Endodermal cell (in vitro differentiated cells): ENCODE data around the gene ARHGEF10L. TPM values are rescaled to one million over a fixed set of nuclear protein-coding genes. Genes with fewer than 3 reads are reported as not detected.

Experiments
- DNase-seq: peaks from one replicate; pipeline ENCODE4 v3.0.0-alpha.2; 2017
- H3K27ac ChIP-seq: 2 replicates; pipeline ENCODE4 v1.5.1; 2013; ENCODE audit warnings: mild to moderate bottlenecking, low read depth, low read length, moderate library complexity
- H3K27me3 ChIP-seq: 2 replicates; pipeline ENCODE4 v1.6.1; 2013; ENCODE audit warnings: mild to moderate bottlenecking, low read length, moderate library complexity; ENCODE audit not compliant: insufficient read depth, control insufficient read depth, poor library complexity, severe bottlenecking
- H3K36me3 ChIP-seq: 2 replicates; pipeline ENCODE4 v1.7.0; 2013; ENCODE audit warnings: mild to moderate bottlenecking, low read length, moderate library complexity; ENCODE audit not compliant: control insufficient read depth, insufficient read depth
- H3K4me1 ChIP-seq: one replicate; pipeline ENCODE4 v1.7.0; 2013; ENCODE audit warnings: low read length; ENCODE audit not compliant: control insufficient read depth, insufficient read depth
- H3K4me3 ChIP-seq: 2 replicates; pipeline ENCODE4 v1.5.1; 2013; ENCODE audit warnings: mild to moderate bottlenecking, low read length, moderate library complexity
- H3K9ac ChIP-seq: 2 replicates; pipeline ENCODE4 v1.6.1; 2013; ENCODE audit warnings: mild to moderate bottlenecking, low read length, moderate library complexity; ENCODE audit not compliant: poor library complexity, severe bottlenecking; ENCODE audit errors: extremely low read depth
- H3K9me3 ChIP-seq: 2 replicates; pipeline ENCODE4 v1.6.1; 2013; ENCODE audit warnings: mild to moderate bottlenecking, low read length, moderate library complexity; ENCODE audit not compliant: control insufficient read depth
- H3K27ac Mint-ChIP-seq: 2 replicates; pipeline ENCODE4 v1.8.0; 2020; ENCODE audit warnings: mixed read lengths
- H3K27me3 Mint-ChIP-seq: 2 replicates; pipeline ENCODE4 v1.8.0; 2021; ENCODE audit warnings: mild to moderate bottlenecking, mixed read lengths; ENCODE audit not compliant: insufficient read depth
- H3K36me3 Mint-ChIP-seq: 2 replicates; pipeline ENCODE4 v1.8.0; 2020; ENCODE audit warnings: low read depth, mixed read lengths
- H3K4me1 Mint-ChIP-seq: 2 replicates; pipeline ENCODE4 v1.8.0; 2020; ENCODE audit warnings: mixed read lengths
- H3K4me3 Mint-ChIP-seq: 2 replicates; pipeline ENCODE4 v1.8.0; 2020; ENCODE audit warnings: mild to moderate bottlenecking, moderate library complexity, mixed read lengths
- H3K9me3 Mint-ChIP-seq: 2 replicates; pipeline ENCODE4 v1.8.0; 2020; ENCODE audit warnings: mild to moderate bottlenecking, mixed read lengths
- WGBS, 2 experiments: methylation state at CpG; one replicate each; pipeline versions ENCODE4 v1.1.5 to v1.1.7; 2013; ENCODE audit warnings: missing lambda C conversion rate in 2 of 2, mixed read lengths in 1 of 2; ENCODE audit not compliant: insufficient coverage in 1 of 2, insufficient read length in 1 of 2; 5-methylcytosine and 5-hydroxymethylcytosine counted together
- total RNA-seq, 2 donors: library from RNA; stranded (reverse); fragmentation: NEBNext Ultra II Directional in 1 of 2; extraction: Animal tissue kit (Norgen Biotek cat#: 25700) in 1 of 2; gene quantifications; 2 replicates in 1 of 2; 3 replicates in 1 of 2; pipeline ENCODE4 v1.2.1, GENCODE V29; 2021
- TF ChIP-seq, protein P1 (sequence below): fragments of 200-600 bp; sonication (generic); conservative IDR thresholded peaks from 2 replicates; pipeline ENCODE4 v1.5.0; 2021; ENCODE audit warnings: antibody characterized with exemption, mild to moderate bottlenecking

Gene ARHGEF10L
- total RNA-seq, 2 donors from 2014 or later, result 5.2 to 10.5 TPM

DNA sequence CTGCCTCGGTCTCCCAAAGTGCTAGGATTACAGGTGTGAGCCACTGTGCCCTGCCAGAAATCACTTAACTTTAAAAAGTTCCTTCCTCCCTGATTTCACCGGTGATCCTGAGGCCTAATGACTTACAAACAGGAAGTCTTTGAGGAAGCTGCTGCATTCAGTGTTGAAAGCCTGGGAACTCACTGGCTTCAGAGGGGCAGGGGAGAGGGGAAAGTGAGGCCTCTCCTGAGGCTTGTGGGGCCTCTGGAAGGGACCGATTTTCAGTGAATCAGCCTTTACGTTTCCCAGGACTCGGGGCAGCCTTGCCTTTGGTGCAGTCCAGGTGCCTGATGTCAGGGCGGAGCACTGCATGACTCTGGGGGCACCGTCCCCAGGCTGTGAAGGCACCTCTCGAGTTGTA lies 30.1 kb upstream of the ARHGEF10L start:
- Mint-ChIP-seq H3K9me3 (no peaks in the 10 kb centered on the region), H3K4me3 (no peak overlapping the region), H3K27me3 (peaks cover 8% of the 10 kb centered on the region), H3K4me1 (no peaks in the 10 kb centered on the region), H3K27ac (peak overlapping the region; percentile 17), H3K36me3 (no peaks in the 10 kb centered on the region)
- H3K9me3 ChIP-seq, result no peaks in the 10 kb centered on the region
- no peaks in the 10 kb centered on the region for H3K36me3 ChIP-seq
- DNase-seq, result no peak
- no peaks in the 10 kb centered on the region for H3K4me1 ChIP-seq
- no peaks in the 10 kb centered on the region for H3K27me3 ChIP-seq
- H3K9ac ChIP-seq, result no peak overlapping the region
- H3K4me3 ChIP-seq, result no peak overlapping the region
- 83 to 88% methylated on average over 7 to 8 of the region's 8 CpGs for WGBS, 2 experiments
- TF ChIP-seq, protein P1, sequence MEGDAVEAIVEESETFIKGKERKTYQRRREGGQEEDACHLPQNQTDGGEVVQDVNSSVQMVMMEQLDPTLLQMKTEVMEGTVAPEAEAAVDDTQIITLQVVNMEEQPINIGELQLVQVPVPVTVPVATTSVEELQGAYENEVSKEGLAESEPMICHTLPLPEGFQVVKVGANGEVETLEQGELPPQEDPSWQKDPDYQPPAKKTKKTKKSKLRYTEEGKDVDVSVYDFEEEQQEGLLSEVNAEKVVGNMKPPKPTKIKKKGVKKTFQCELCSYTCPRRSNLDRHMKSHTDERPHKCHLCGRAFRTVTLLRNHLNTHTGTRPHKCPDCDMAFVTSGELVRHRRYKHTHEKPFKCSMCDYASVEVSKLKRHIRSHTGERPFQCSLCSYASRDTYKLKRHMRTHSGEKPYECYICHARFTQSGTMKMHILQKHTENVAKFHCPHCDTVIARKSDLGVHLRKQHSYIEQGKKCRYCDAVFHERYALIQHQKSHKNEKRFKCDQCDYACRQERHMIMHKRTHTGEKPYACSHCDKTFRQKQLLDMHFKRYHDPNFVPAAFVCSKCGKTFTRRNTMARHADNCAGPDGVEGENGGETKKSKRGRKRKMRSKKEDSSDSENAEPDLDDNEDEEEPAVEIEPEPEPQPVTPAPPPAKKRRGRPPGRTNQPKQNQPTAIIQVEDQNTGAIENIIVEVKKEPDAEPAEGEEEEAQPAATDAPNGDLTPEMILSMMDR, result no peak
- no peak overlapping the region for H3K27ac ChIP-seq

DNA sequence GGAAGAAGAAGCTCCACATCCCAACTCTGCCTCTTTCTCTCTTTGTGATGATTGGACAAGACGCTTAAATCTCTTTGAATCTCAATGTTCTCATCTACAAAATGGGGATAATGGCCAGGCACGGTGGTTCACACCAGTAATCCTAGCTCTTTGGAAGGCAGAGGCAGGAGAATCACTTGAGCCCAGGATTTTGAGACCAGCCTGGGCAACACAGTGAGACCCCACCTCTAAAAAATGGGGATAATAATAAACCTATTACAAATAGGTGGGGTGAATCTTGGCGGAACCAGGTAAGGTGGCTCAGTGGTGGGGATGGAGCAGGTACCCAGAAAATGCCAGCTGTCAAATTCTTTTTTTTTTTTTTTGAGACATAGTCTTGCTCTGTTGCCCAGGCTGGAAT lies 29.4 kb upstream of the ARHGEF10L start:
- H3K9me3 ChIP-seq, result no peaks in the 10 kb centered on the region
- no peak overlapping the region for H3K4me3 ChIP-seq
- no peak overlapping the region for H3K27ac ChIP-seq
- Mint-ChIP-seq H3K27ac (no peak overlapping the region), H3K9me3 (no peaks in the 10 kb centered on the region), H3K4me3 (no peak overlapping the region), H3K36me3 (no peaks in the 10 kb centered on the region), H3K4me1 (no peaks in the 10 kb centered on the region), H3K27me3 (peaks cover 9% of the 10 kb centered on the region)
- 89 to 93% methylated on average over 2 to 3 of the region's 3 CpGs for WGBS, 2 experiments
- no peak for DNase-seq
- no peaks in the 10 kb centered on the region for H3K27me3 ChIP-seq
- TF ChIP-seq, protein P1, result no peak
- H3K9ac ChIP-seq, result no peak overlapping the region
- H3K36me3 ChIP-seq, result no peaks in the 10 kb centered on the region
- H3K4me1 ChIP-seq, result no peaks in the 10 kb centered on the region

DNA sequence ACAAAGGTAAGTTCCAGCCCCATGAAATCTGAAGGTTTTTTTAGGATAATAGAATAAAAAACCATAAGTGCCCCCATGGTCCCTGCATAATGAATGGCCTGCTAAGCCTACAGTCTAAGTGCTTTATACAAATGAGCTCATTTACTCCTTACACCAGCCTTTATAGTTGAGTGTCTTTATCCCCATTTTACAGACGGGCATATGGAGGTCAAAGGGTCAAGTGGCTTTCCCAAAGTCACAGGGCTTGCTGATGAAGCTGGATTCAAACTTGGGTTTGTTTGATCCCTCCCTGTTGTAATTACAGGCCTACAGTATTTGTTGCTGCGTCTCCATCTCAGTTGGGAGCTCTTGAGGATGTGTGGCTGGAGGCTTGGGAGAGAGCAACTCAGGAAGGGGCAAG lies 28.3 kb upstream of the ARHGEF10L start:
- Mint-ChIP-seq H3K27me3 (peaks cover 7% of the 10 kb centered on the region), H3K9me3 (no peaks in the 10 kb centered on the region), H3K36me3 (no peaks in the 10 kb centered on the region), H3K4me3 (no peak overlapping the region), H3K4me1 (no peaks in the 10 kb centered on the region), H3K27ac (no peak overlapping the region)
- 97% methylated on average over 2 of the region's 2 CpGs; no CpG with 5 or more reads in 1 of the 2 experiments for WGBS, 2 experiments
- Histone ChIP-seq H3K27ac (no peak overlapping the region), H3K9me3 (no peaks in the 10 kb centered on the region), H3K4me1 (no peaks in the 10 kb centered on the region), H3K36me3 (no peaks in the 10 kb centered on the region), H3K4me3 (no peak overlapping the region), H3K9ac (no peak overlapping the region), H3K27me3 (no peaks in the 10 kb centered on the region)
- no peak for DNase-seq
- TF ChIP-seq, protein P1, result no peak
